Epithelial cell of proximal tubule (primary cell): ENCODE measurements around the gene NLGN1. TPM values are rescaled to one million over a fixed set of nuclear protein-coding genes. Genes with fewer than 3 reads are reported as not detected.

ENCODE experiments used
- DNase-seq: peaks from one replicate; pipeline ENCODE4 v3.0.0-alpha.2; 2011; ENCODE audit warnings: low read depth
- H3K4me3 ChIP-seq: 2 replicates; pipeline ENCODE4 v1.5.1; 2011; ENCODE audit warnings: low read depth, mild to moderate bottlenecking, low read length
- total RNA-seq: library from RNA; depleted of rRNA; stranded (reverse); fragments of >200 nt; gene quantifications from 2 replicates; pipeline ENCODE4 v1.2.3, GENCODE V29; 2015
- TF ChIP-seq, protein P1 (sequence below): conservative IDR thresholded peaks from 2 replicates; pipeline ENCODE4 v1.5.1; 2012; ENCODE audit warnings: low read depth, mild to moderate bottlenecking, low read length

NLGN1 gene
- total RNA-seq, 1 donor from 2014 or later = 1.9 TPM

DNA sequence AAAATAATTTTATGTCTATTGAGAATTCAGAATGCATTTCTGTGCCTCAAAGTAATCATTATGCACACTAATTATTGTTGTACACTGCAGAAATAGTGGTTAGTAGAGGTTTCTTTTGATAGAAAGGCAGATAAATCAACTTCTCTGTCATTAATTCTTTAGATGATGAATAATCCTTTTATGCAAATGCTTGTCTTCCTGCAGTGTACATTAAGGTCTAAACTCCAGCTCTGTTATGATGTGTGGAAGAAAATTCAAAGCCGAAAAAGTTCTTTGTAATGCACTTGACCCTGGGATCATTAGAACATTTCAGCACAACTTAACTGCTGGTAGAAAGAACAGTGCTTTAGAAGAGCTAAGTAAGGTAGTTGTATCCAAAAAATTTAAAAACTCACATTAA is 353.0 kb downstream of the NLGN1 start:
- no peak for DNase-seq
- TF ChIP-seq, protein P1, sequence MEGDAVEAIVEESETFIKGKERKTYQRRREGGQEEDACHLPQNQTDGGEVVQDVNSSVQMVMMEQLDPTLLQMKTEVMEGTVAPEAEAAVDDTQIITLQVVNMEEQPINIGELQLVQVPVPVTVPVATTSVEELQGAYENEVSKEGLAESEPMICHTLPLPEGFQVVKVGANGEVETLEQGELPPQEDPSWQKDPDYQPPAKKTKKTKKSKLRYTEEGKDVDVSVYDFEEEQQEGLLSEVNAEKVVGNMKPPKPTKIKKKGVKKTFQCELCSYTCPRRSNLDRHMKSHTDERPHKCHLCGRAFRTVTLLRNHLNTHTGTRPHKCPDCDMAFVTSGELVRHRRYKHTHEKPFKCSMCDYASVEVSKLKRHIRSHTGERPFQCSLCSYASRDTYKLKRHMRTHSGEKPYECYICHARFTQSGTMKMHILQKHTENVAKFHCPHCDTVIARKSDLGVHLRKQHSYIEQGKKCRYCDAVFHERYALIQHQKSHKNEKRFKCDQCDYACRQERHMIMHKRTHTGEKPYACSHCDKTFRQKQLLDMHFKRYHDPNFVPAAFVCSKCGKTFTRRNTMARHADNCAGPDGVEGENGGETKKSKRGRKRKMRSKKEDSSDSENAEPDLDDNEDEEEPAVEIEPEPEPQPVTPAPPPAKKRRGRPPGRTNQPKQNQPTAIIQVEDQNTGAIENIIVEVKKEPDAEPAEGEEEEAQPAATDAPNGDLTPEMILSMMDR = no peak

DNA sequence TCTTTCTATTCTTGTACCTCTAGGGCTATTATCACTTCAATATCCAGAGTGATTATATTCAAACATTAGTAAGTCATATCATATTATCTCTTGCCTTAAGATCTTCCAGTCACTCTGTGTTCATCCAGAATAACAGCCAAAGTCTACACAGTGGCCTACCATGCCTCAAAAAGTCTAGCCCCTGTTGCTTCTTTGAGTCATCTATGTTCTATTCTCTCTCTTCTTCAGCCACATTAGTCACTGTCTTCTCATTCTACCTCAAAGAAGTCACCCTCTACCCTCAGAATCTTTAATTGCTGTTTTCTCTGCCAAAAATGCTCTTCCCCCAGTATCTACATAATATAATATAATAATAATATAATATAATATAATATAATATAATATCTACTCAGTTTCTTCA is 356.0 kb downstream of the NLGN1 start:
- TF ChIP-seq, protein P1 = no peak
- no peak overlapping the region for H3K4me3 ChIP-seq
- DNase-seq = no peak

More for the DNA sequence above, 353.0 kb downstream of the NLGN1 start:
- H3K4me3 ChIP-seq = no peak overlapping the region

DNA sequence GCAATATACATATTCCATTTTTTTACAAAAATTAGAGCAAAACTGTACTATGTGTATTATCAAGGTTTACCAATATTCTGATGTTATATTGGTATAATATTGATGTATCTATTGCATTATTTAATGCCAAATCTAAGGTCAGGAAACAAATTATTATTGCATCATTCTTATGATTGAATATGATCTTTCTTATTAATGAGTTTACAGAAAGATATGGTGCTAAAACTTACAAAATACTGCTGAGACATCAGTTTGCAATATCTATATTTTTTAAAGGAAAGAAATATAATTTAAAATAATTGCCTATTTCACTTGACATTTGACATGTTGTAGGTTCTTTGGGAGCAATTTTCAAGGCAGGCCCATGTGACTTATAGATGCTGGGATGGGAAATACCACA is 357.6 kb downstream of the NLGN1 start:
- DNase-seq = no peak
- H3K4me3 ChIP-seq = no peak overlapping the region
- TF ChIP-seq, protein P1 = no peak

DNA sequence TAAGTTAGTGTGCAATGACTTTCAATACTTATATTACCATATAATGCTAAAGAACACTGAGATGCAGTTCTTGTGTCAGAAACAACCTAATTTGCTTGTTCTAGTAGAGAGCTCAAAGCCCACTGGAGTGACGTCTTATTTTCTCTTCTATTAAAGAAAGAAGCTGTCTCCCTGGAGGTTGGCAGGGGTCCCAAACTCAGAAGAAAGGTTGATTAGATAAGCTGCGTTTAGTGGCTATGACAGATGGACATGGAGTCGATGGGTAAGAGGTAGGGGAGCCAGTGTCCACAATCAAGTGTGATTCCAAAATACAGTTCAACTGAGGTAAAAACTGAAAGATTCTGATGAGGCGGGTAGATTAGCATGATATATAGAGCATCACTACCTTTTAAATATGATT is 363.6 kb downstream of the NLGN1 start:
- TF ChIP-seq, protein P1 = no peak
- H3K4me3 ChIP-seq = no peak overlapping the region
- DNase-seq = no peak

- TF ChIP-seq, protein P1 = no peak
- no peak for DNase-seq
- no peak overlapping the region for H3K4me3 ChIP-seq
Observed at GRCh38 chr3:173762501-173762900, 365.0 kb downstream of the NLGN1 start.

- H3K4me3 ChIP-seq = no peak overlapping the region
- DNase-seq = no peak
- TF ChIP-seq, protein P1 = no peak
Observed at GRCh38 chr3:173770011-173770410, 372.5 kb downstream of the NLGN1 start.

DNA sequence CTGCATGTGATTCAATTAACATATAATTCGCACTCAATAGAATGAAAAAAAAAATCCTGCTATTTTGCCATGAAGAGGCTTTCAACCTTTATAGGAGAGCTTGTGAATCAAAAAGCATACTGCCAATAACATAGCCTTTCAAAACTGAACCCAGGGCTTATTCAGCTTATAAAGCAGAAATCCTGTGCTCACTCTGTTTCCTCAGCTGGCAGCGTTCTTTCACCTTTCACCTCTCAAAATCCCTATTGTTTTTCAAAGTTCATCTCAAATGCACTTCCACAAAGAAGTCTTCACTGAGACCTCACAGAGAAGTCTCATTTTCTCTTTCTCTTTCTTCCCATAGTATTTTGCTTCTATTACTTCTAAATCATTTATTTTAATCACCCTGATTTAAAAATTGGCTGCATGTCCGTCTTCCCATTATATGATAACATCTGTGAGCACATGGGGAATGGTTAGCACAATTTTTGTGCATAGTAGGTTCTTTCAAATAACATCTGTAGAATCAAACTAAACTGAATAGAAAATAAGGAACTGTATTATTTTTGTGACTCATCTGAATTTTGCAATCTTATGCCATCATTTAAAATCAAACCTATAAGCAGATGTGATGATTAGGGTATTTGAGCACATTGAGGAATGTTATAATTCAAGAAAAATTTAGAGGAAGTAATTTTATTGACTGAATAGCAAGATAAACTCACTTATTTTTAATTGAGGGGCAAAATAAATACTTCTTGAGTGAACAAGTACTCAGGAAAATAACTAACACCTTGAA is 373.4 kb downstream of the NLGN1 start:
- TF ChIP-seq, protein P1 = no peak
- DNase-seq = no peak
- H3K4me3 ChIP-seq = no peak overlapping the region
